HCT116 (cell line): ENCODE results near the gene FOXD4L3. TPM values are rescaled to one million over a fixed set of nuclear protein-coding genes. Genes with fewer than 3 reads are reported as not detected.
"Not testable (repeated sequence)": the region's sequence is repeated elsewhere in the genome, so short reads cannot be mapped to it uniquely, and the experiment has no call there.

Experiments
- ATAC-seq: fragments of 200-7000 bp; cut with Tn5 transposase; 2 replicates; pipeline ENCODE4 v1.9.1; 2020; ENCODE audit warnings: mild to moderate bottlenecking, moderate library complexity
- BruUV-seq: library from RNA; stranded (reverse); fragments of 400-500 nt; replicated peaks from 2 replicates; lab custom pipeline; 2021; lab: Mats Ljungman, UMichigan
- CTCF ChIA-PET: fragments of 300-600 bp; sonication (Branson Sonifier 250); formaldehyde crosslinking; loops from one replicate; lab custom pipeline; 2021; ENCODE audit warnings: antibody characterized with exemption; lab: Charles Lee
- POLR2A ChIA-PET: fragments of 300-600, 350-600 bp; sonication (Branson Sonifier 250); formaldehyde crosslinking; loops from one replicate; lab custom pipeline; 2021; ENCODE audit warnings: antibody characterized with exemption; lab: Charles Lee
- RAD21 ChIA-PET, 2 experiments: fragments of 300-600 bp; sonication (Branson Sonifier 250); formaldehyde crosslinking; loops; one replicate each; lab custom pipeline; 2023; ENCODE audit warnings: low total read pairs in 2 of 2; ENCODE audit not compliant: uncharacterized antibody in 2 of 2, unreplicated experiment in 2 of 2, low non-redundant PET in 1 of 2; lab: Charles Lee
- DNase-seq: peaks from one replicate; pipeline ENCODE4 v3.0.0-alpha.2; 2010; ENCODE audit warnings: low read depth, low spot score
- H2AFZ ChIP-seq: fragments of 200-600 bp; shearing (Covaris generic), sonication (generic); 2 replicates; pipeline ENCODE4 v1.6.1; 2017; ENCODE audit warnings: low read depth, mixed run types, mixed read lengths, antibody characterized with exemption, low read length; ENCODE audit not compliant: poor library complexity, severe bottlenecking
- H3K27ac ChIP-seq: 2 replicates; pipeline ENCODE4 v1.5.1; 2012; ENCODE audit warnings: low read depth, low read length
- H3K27me3 ChIP-seq: fragments of 200-600 bp; sonication (generic); 2 replicates; pipeline ENCODE4 v1.6.1; 2016; ENCODE audit warnings: mixed run types, low read length, mixed read lengths; ENCODE audit not compliant: insufficient read depth
- H3K36me3 ChIP-seq, 2 experiments: fragments of 200-500 bp in 1 of 2; fragments of 200-600 bp in 1 of 2; sonication (Bioruptor generic) in 1 of 2; sonication (generic) in 1 of 2; 2 replicates each; pipeline versions ENCODE4 v1.5.1 to v1.6.1; 2014 to 2016; ENCODE audit warnings: low read length in 2 of 2, inconsistent platforms in 1 of 2, mixed read lengths in 1 of 2, mixed run types in 1 of 2; ENCODE audit not compliant: insufficient read depth in 2 of 2, control insufficient read depth in 1 of 2
- H3K4me1 ChIP-seq, 2 experiments: fragments of 200-600 bp in 1 of 2; sonication (generic) in 1 of 2; 2 replicates each; pipeline versions ENCODE4 v1.5.1 to v1.6.1; 2012 to 2017; ENCODE audit warnings: low read length in 2 of 2, inconsistent platforms in 1 of 2, mild to moderate bottlenecking in 1 of 2, mixed read lengths in 1 of 2, mixed run types in 1 of 2, moderate library complexity in 1 of 2; ENCODE audit not compliant: insufficient read depth in 2 of 2, control insufficient read depth in 1 of 2
- H3K4me2 ChIP-seq: fragments of 200-600 bp; sonication (generic); 2 replicates; pipeline ENCODE4 v1.6.1; 2017; ENCODE audit warnings: mixed run types, low read length, mixed read lengths
- H3K4me3 ChIP-seq, 2 experiments: fragments of 200-600 bp in 1 of 2; sonication (generic) in 1 of 2; replicated peaks in 1 of 2; 2 replicates each; pipeline ENCODE4 v1.5.1; 2011 to 2016; ENCODE audit warnings: low read length in 2 of 2, control low read depth in 1 of 2, low read depth in 1 of 2, mild to moderate bottlenecking in 1 of 2, mixed read lengths in 1 of 2, mixed run types in 1 of 2
- H3K79me2 ChIP-seq: fragments of 200-600 bp; sonication (generic); 2 replicates; pipeline ENCODE4 v1.6.1; 2017; ENCODE audit warnings: mild to moderate bottlenecking, mixed run types, low read length, moderate library complexity, mixed read lengths; ENCODE audit not compliant: insufficient read depth
- H3K9ac ChIP-seq: fragments of 200-600 bp; sonication (generic); 2 replicates; pipeline ENCODE4 v1.6.1; 2016; ENCODE audit warnings: low read length, mixed read lengths
- H3K9me2 ChIP-seq: fragments of 200-600 bp; sonication (generic), shearing (Covaris generic); 2 replicates; pipeline ENCODE4 v1.6.1; 2017; ENCODE audit warnings: mixed run types, mild to moderate bottlenecking, moderate library complexity; ENCODE audit not compliant: insufficient read depth
- H3K9me3 ChIP-seq, 2 experiments: fragments of 200-500 bp in 1 of 2; fragments of 200-600 bp in 1 of 2; sonication (Bioruptor generic) in 1 of 2; sonication (generic) in 1 of 2; 2 replicates each; pipeline ENCODE4 v1.6.1; 2014 to 2017; ENCODE audit warnings: low read length in 2 of 2, mixed read lengths in 2 of 2, inconsistent platforms in 1 of 2, low read depth in 1 of 2, mild to moderate bottlenecking in 1 of 2, mixed run types in 1 of 2, moderate library complexity in 1 of 2; ENCODE audit not compliant: control insufficient read depth in 1 of 2, insufficient read depth in 1 of 2
- H4K20me1 ChIP-seq: fragments of 200-600 bp; sonication (generic), shearing (Covaris generic); 2 replicates; pipeline ENCODE4 v1.6.1; 2017; ENCODE audit warnings: mixed run types, mild to moderate bottlenecking, moderate library complexity; ENCODE audit not compliant: insufficient read depth
- intact Hi-C: fragments of 100-400 bp; cut with micrococcal nuclease; formaldehyde crosslinking; loops from 2 replicates; pipeline ENCODE4 v1.10.0; 2022
- total RNA-seq: library from RNA; stranded (reverse); gene quantifications from one replicate; pipeline ENCODE4 v1.2.1, GENCODE V29; 2021; ENCODE audit not compliant: unreplicated experiment

FOXD4L3 gene
- total RNA-seq, 1 experiment from 2014 or later: 0.25 TPM

DNA sequence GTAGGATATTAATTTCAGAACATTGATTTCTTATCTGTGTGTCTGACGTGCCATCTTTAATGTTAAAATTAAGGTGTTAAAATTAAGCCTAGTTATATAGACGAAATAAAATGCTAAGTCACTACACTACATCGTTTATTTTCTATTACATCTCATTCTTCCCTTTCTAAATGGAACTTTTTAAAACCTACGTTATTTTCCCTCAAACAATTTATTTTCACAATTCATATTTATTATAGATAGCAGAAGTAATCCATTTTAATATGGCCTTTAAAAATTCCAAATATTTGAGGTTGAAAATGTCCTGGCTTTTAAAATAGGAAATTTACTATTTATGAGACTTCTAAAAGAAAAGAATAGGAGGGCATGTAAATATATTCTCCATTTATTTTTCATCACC lies 2.1 kb downstream of the FOXD4L3 start:
- intact Hi-C loops, DNase-seq, H3K4me2 ChIP-seq, H3K4me3 ChIP-seq, H3K27ac ChIP-seq, H2AFZ ChIP-seq, POLR2A ChIA-PET, RAD21 ChIA-PET, ATAC-seq, H3K36me3 ChIP-seq, CTCF ChIA-PET, H4K20me1 ChIP-seq, H3K9me3 ChIP-seq, BruUV-seq, H3K79me2 ChIP-seq, H3K9me2 ChIP-seq, H3K4me1 ChIP-seq, H3K27me3 ChIP-seq, H3K9ac ChIP-seq: not testable (repeated sequence)

DNA sequence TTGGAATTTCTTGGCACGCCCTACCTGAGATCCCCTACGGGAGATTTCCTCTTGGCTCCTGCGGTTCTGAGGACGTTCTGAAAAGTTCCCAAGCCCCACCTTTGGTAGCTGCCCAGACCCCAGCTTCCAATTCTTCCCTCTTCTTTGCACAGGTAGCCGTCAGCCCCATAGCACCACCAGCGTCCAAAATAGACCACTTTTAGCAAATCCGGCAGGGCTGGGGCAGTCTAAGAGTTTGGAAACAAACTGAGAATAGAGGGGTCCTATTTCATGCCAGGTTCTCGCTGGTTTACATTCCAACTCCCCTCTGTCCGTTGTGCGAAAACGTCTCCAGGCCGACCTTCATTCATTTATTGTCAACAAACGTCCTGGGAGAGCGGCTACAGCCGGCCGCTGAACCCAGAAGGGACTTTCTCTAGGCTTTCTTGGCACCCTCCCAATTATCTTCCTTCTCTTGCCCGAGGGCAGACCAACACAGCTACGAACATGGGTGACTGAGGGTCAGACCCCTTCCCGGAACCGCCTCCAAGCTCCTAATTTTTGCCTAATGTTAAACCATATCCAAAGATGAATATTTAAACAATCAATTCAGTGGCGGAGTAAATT lies 3.1 kb downstream of the FOXD4L3 start:
- DNase-seq, ATAC-seq, H3K4me3 ChIP-seq, POLR2A ChIA-PET, RAD21 ChIA-PET, H3K9me3 ChIP-seq, H3K27ac ChIP-seq, H3K36me3 ChIP-seq, BruUV-seq, H3K4me2 ChIP-seq, H4K20me1 ChIP-seq, H3K79me2 ChIP-seq, H2AFZ ChIP-seq, H3K9ac ChIP-seq, intact Hi-C loops, H3K4me1 ChIP-seq, CTCF ChIA-PET, H3K9me2 ChIP-seq, H3K27me3 ChIP-seq: not testable (repeated sequence)

DNA sequence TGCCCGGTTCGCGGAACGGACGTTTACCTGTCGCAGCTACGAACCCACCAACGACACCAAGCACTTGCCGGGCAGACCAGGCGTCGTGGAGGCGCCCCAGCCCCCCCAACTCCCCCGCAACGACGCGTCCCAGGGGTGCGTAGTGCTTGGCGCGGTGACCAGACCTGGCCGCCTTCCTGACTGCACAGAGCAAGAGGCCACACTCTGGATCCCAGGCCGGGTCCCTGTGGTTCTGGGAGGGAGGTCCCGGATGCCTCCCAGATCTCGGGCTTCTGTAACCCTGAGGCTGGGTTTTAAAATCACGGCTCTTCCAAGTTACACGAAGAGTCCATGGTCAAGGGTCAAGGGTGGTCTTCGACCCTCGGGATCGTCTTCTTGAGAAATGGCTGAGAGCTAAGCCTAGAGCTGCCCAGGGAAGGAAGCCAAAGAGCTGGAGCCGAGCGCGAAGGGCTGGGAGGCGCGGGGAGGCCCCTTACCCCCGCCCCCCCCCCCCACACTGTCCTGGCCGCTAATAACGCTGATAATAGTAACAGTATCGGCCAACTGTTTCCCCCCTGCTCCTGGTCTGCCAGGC lies 3.8 kb downstream of the FOXD4L3 start:
- ATAC-seq, H3K4me1 ChIP-seq, H3K9me2 ChIP-seq, CTCF ChIA-PET, H2AFZ ChIP-seq, RAD21 ChIA-PET, POLR2A ChIA-PET, H3K4me3 ChIP-seq, H3K36me3 ChIP-seq, H3K27me3 ChIP-seq, H3K9ac ChIP-seq, intact Hi-C loops, BruUV-seq, DNase-seq, H3K4me2 ChIP-seq, H3K79me2 ChIP-seq, H4K20me1 ChIP-seq, H3K27ac ChIP-seq, H3K9me3 ChIP-seq: not testable (repeated sequence)

DNA sequence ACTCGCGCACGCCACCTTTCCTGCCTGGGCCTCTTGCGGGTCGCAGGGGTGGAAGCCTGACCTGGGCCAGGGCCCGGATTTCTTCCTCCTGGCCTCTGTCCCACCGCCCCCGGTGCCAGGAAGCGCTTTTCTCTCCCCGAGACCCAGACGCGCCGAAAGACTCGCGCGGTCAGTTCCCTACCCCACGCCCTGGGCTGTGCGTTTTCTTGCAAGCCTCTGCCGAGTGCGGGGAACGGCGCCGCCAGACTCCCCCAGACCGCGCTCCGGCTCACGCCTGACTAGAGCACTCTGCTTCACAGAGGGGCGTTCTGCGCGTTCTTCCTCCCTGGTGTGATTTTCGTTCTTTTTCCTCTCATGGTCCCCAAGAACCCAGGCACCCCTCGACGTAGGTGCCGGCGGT lies 4.5 kb downstream of the FOXD4L3 start:
- intact Hi-C loops, H3K9me3 ChIP-seq, H4K20me1 ChIP-seq, H2AFZ ChIP-seq, CTCF ChIA-PET, H3K4me2 ChIP-seq, H3K4me1 ChIP-seq, H3K79me2 ChIP-seq, DNase-seq, POLR2A ChIA-PET, H3K9ac ChIP-seq, H3K36me3 ChIP-seq, ATAC-seq, H3K4me3 ChIP-seq, H3K27ac ChIP-seq, H3K27me3 ChIP-seq, H3K9me2 ChIP-seq, RAD21 ChIA-PET, BruUV-seq: not testable (repeated sequence)
